A549 (cell line): ENCODE data around the gene UNC13B. TPM values are rescaled to one million over a fixed set of nuclear protein-coding genes. Genes with fewer than 3 reads are reported as not detected.

Experiments used
- ATAC-seq, 2 experiments: fragments of 200-7000 bp in 1 of 2; fragments of >200 bp in 1 of 2; cut with Nextera tagmentation in 1 of 2; cut with Tn5 transposase in 1 of 2; 3 replicates each; pipeline versions ENCODE4 v1.8.0 to v1.9.1; 2018 to 2020; ENCODE audit warnings: mild to moderate bottlenecking in 1 of 2, moderate library complexity in 1 of 2
- CTCF ChIA-PET: fragments of 300-600 bp; sonication (Branson Sonifier 250); formaldehyde crosslinking; extraction: SDS; loops from one replicate; lab custom pipeline; 2021; ENCODE audit warnings: antibody characterized with exemption, inconsistent platforms; lab: Yijun Ruan, JAX
- POLR2A ChIA-PET: fragments of 350-600 bp; formaldehyde crosslinking; extraction: SDS; loops from one replicate; lab custom pipeline; 2021; ENCODE audit warnings: antibody characterized with exemption, inconsistent platforms; lab: Yijun Ruan, JAX
- DNase-seq, 2 experiments: peaks; one replicate each; pipeline versions ENCODE4 v3.0.0 to v3.0.0-alpha.2; 2011 to 2016; ENCODE audit warnings: low read depth in 1 of 2, low spot score in 1 of 2
- FAIRE-seq: peaks from 2 replicates; lab custom pipeline; 2011; peaks lifted over from hg19 to GRCh38; lab: Jason Lieb, UNC
- H3K27ac ChIP-seq, 2 experiments: fragments of >200 bp; sonication (Bioruptor Twin); formaldehyde crosslinking; 3 replicates each; pipeline ENCODE4 v1.5.1; 2016 to 2017
- H3K4me1 ChIP-seq: fragments of >200 bp; sonication (Bioruptor Twin); formaldehyde crosslinking; 3 replicates; pipeline ENCODE4 v1.6.1; 2016
- H3K4me2 ChIP-seq: fragments of >200 bp; sonication (Bioruptor Twin); formaldehyde crosslinking; 3 replicates; pipeline ENCODE4 v1.6.1; 2016
- H3K4me3 ChIP-seq: fragments of >200 bp; sonication (Bioruptor Twin); formaldehyde crosslinking; 3 replicates; pipeline ENCODE4 v1.5.1; 2016
- H3K9me3 ChIP-seq: fragments of >200 bp; sonication (Bioruptor Twin); formaldehyde crosslinking; 3 replicates; pipeline ENCODE4 v1.6.1; 2016
- CBX2 ChIP-seq: fragments of 200-600 bp; sonication (generic); IDR thresholded peaks from 2 replicates; pipeline ENCODE4 v1.6.1; 2016; ENCODE audit warnings: low read depth, mild to moderate bottlenecking, borderline replicate concordance
- CEBPB ChIP-seq, 2 experiments: fragments of >200 bp in 1 of 2; sonication (Bioruptor Twin) in 1 of 2; formaldehyde crosslinking in 1 of 2; IDR thresholded peaks; 2 replicates each; pipeline ENCODE4 v1.6.1; 2012 to 2016
- CHD4 ChIP-seq: fragments of 200-600 bp; sonication (generic); IDR thresholded peaks from 2 replicates; pipeline ENCODE4 v1.6.1; 2016; ENCODE audit warnings: antibody characterized with exemption, mild to moderate bottlenecking, borderline replicate concordance
- EHMT2 ChIP-seq: fragments of 200-600 bp; sonication (generic); IDR thresholded peaks from 2 replicates; pipeline ENCODE4 v1.6.1; 2016; ENCODE audit warnings: antibody characterized with exemption, low read depth, mild to moderate bottlenecking, moderate library complexity
- ELK1 ChIP-seq: fragments of 150-350 bp; IDR thresholded peaks from 2 replicates; pipeline ENCODE4 v1.6.1; 2014; ENCODE audit warnings: low read depth, mild to moderate bottlenecking, low read length
- ESRRA ChIP-seq: fragments of 150-350 bp; IDR thresholded peaks from 2 replicates; pipeline ENCODE4 v1.6.1; 2014; ENCODE audit warnings: mild to moderate bottlenecking, low read length, borderline replicate concordance
- HEYL ChIP-seq: fragments of 250-450 bp; sonication (Bioruptor Pico); IDR thresholded peaks from 2 replicates; pipeline ENCODE4 v1.8.0; 2021; ENCODE audit warnings: mild to moderate bottlenecking, moderate library complexity
- HOXB13 ChIP-seq: fragments of 250-450 bp; sonication (Bioruptor Pico); IDR thresholded peaks from 2 replicates; pipeline ENCODE4 v1.5.0; 2020; ENCODE audit warnings: low read depth, mild to moderate bottlenecking, moderate library complexity
- HOXB5 ChIP-seq: fragments of 250-450 bp; sonication (Bioruptor Pico); IDR thresholded peaks from 2 replicates; pipeline ENCODE4 v1.5.0; 2020; ENCODE audit warnings: mild to moderate bottlenecking, moderate library complexity
- JUN ChIP-seq, 2 experiments: fragments of >200 bp; sonication (Bioruptor Twin); formaldehyde crosslinking; IDR thresholded peaks; 2 replicates in 1 of 2; 3 replicates in 1 of 2; pipeline ENCODE4 v1.6.1; 2016 to 2017
- JUNB ChIP-seq: fragments of >200 bp; sonication (Bioruptor Twin); formaldehyde crosslinking; IDR thresholded peaks from 2 replicates; pipeline ENCODE4 v1.6.1; 2016
- MAFK ChIP-seq: fragments of 450-650 bp; IDR thresholded peaks from 2 replicates; pipeline ENCODE4 v1.6.1; 2014; ENCODE audit not compliant: partially characterized antibody
- MAX ChIP-seq: IDR thresholded peaks from 2 replicates; pipeline ENCODE4 v1.6.1; 2012
- MAZ ChIP-seq: fragments of 150-350 bp; IDR thresholded peaks from 2 replicates; pipeline ENCODE4 v1.6.1; 2014; ENCODE audit warnings: antibody characterized with exemption, low read depth, low read length, borderline replicate concordance
- NPAS2 ChIP-seq: fragments of 250-450 bp; sonication (Bioruptor Pico); IDR thresholded peaks from 2 replicates; pipeline ENCODE4 v1.8.0; 2022; ENCODE audit warnings: mild to moderate bottlenecking, moderate library complexity, borderline replicate concordance
- NR3C1 ChIP-seq: fragments of >200 bp; sonication (Bioruptor Twin); formaldehyde crosslinking; IDR thresholded peaks from 3 replicates; pipeline ENCODE4 v1.6.1; 2017
- PBX3 ChIP-seq: IDR thresholded peaks from 2 replicates; pipeline ENCODE4 v1.6.1; 2012
- RAD21 ChIP-seq, 2 experiments: fragments of >200 bp in 1 of 2; sonication (Bioruptor Twin) in 1 of 2; formaldehyde crosslinking in 1 of 2; IDR thresholded peaks in 1 of 2; conservative IDR thresholded peaks in 1 of 2; 2 replicates in 1 of 2; 3 replicates in 1 of 2; pipeline ENCODE4 v1.6.1; 2012 to 2018; ENCODE audit warnings: inconsistent platforms in 1 of 2
- RCOR1 ChIP-seq: fragments of 150-350 bp; IDR thresholded peaks from 2 replicates; pipeline ENCODE4 v1.6.1; 2014; ENCODE audit warnings: antibody characterized with exemption, low read length, low read depth
- RNF2 ChIP-seq: fragments of 200-600 bp; sonication (generic); IDR thresholded peaks from 2 replicates; pipeline ENCODE4 v1.6.1; 2016; ENCODE audit warnings: low read depth, mild to moderate bottlenecking, antibody characterized with exemption, moderate library complexity, borderline replicate concordance
- SMC3 ChIP-seq: fragments of >200 bp; sonication (Bioruptor Twin); formaldehyde crosslinking; IDR thresholded peaks from 3 replicates; pipeline ENCODE4 v1.6.1; 2018; ENCODE audit warnings: inconsistent platforms
- TP53 ChIP-seq: fragments of 250-450 bp; sonication (Bioruptor Pico); IDR thresholded peaks from 2 replicates; pipeline ENCODE4 v1.5.0; 2021; ENCODE audit warnings: mild to moderate bottlenecking, moderate library complexity
- ZC3H11A ChIP-seq: fragments of 450-650 bp; IDR thresholded peaks from 2 replicates; pipeline ENCODE4 v1.6.1; 2014; ENCODE audit warnings: antibody characterized with exemption, mild to moderate bottlenecking
- ZFP36 ChIP-seq: fragments of 450-650 bp; IDR thresholded peaks from 2 replicates; pipeline ENCODE4 v1.6.1; 2014; ENCODE audit warnings: borderline replicate concordance; ENCODE audit not compliant: partially characterized antibody
- WGBS: methylation state at CpG from one replicate; pipeline ENCODE4 v1.1.6; 2017; ENCODE audit errors: missing lambda C conversion rate; 5-methylcytosine and 5-hydroxymethylcytosine counted together
- polyA plus RNA-seq, 4 experiments: library from polyadenylated mRNA; depleted of rRNA in 3 of 4; stranded (reverse); fragments of >200 nt; fragmentation: RNase III in 1 of 4; extraction: RNeasy Plus Mini Kit Qiagen cat#74134 plus additional on column Dnase treatment in 1 of 4; gene quantifications; 2 replicates in 3 of 4; 3 replicates in 1 of 4; pipeline ENCODE4 v1.2.3, GENCODE V29; 2011 to 2017
- TF ChIP-seq, protein P1 (sequence below): fragments of 450-650 bp; IDR thresholded peaks from 2 replicates; pipeline ENCODE4 v1.6.1; 2014; ENCODE audit warnings: antibody characterized with exemption

Gene UNC13B
- polyA plus RNA-seq, 2 of the 4 experiments (the other 2 are of a cell fraction) = 9.9 to 17.8 TPM

- H3K4me1 ChIP-seq = peaks cover 10% of the 10 kb centered on the region; the same call in 2 of the 3 replicates
- TF ChIP-seq RNF2 = no peak
- no peak for TF ChIP-seq MAX
- no peak for TF ChIP-seq HEYL (CRISPR knock-in tag)
- TF ChIP-seq RCOR1 = no peak
- no peak for TF ChIP-seq NPAS2 (CRISPR knock-in tag)
- TF ChIP-seq HOXB13 (CRISPR knock-in tag) = no peak
- no peak for TF ChIP-seq ZFP36
- no peak for TF ChIP-seq EHMT2
- TF ChIP-seq PBX3 = no peak
- no peak for TF ChIP-seq MAFK
- TF ChIP-seq JUNB = no peak
- no peak for TF ChIP-seq RAD21 (conservative IDR thresholded peaks at IDR 0.05 in 1 of 2, IDR thresholded peaks at IDR 0.05 in 1 of 2)
- no peak for TF ChIP-seq CBX2
- TF ChIP-seq, all 56 proteins: peak for 0
- FAIRE-seq = no peak
- H3K4me3 ChIP-seq = no peak overlapping the region
- no peak for ATAC-seq
- 94% methylated on average over 3 of the region's 3 CpGs for WGBS
- no peaks in the 10 kb centered on the region for H3K9me3 ChIP-seq
- POLR2A ChIA-PET = no interaction called here
- no peak overlapping the region for H3K4me2 ChIP-seq
- no peak for DNase-seq
- CTCF ChIA-PET = interaction anchor here (0.9 to 1.6 kb wide), 2 partner anchors 13 to 31 kb away, joined by 3 to 4 read pairs; no protein-coding TSS in a partner anchor
- no peak overlapping the region for H3K27ac ChIP-seq
Measured at GRCh38 chr9:35446012-35446411, 284.2 kb downstream of the UNC13B start.

DNA sequence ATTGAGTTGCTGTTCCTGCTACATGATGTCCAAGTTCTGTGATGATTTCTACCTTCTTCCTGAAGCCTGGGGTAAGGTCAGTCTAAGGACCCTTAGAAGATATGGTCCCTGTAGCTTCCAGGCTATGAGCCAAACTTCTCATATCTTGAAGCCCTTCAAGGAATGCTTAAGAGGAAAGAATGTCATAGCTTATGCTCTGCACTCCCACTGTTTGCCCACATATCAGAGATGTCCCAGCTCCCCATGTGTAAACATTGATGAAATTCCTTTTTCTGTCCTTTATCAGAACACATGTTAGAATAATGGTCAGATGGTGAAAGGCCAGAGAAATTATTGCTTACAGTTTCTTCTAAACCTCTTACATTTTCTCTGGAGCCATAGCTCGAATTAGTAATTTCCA is 286.7 kb downstream of the UNC13B start:
- Histone ChIP-seq H3K27ac (peak overlapping the region in 1 of 2 experiments; percentile 14; a peak in 1 of 6 replicates), H3K4me2 (peak overlapping the region; percentile 46; the same call in 2 of the 3 replicates), H3K4me3 (no peak overlapping the region), H3K9me3 (no peaks in the 10 kb centered on the region), H3K4me1 (peaks cover 10% of the 10 kb centered on the region; the same call in 2 of the 3 replicates)
- POLR2A ChIA-PET = interaction anchor here (1.0 kb wide), 1 partner anchor 287 kb away, joined by 3 read pairs; the partner anchor contains the start of gene UNC13B
- no peak for DNase-seq
- TF ChIP-seq SMC3 (no peak), ELK1 (no peak), MAFK (no peak), TP53 (CRISPR knock-in tag) (no peak), PBX3 (no peak), NR3C1 (no peak), HOXB5 (no peak), ESRRA (no peak), ZC3H11A (no peak), RNF2 (no peak), JUN (IDR thresholded peaks at IDR 0.05) (no peak), CEBPB (IDR thresholded peaks at IDR 0.05) (no peak), MAZ (no peak), CHD4 (no peak)
- TF ChIP-seq, protein P1, sequence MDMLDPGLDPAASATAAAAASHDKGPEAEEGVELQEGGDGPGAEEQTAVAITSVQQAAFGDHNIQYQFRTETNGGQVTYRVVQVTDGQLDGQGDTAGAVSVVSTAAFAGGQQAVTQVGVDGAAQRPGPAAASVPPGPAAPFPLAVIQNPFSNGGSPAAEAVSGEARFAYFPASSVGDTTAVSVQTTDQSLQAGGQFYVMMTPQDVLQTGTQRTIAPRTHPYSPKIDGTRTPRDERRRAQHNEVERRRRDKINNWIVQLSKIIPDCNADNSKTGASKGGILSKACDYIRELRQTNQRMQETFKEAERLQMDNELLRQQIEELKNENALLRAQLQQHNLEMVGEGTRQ = no peak
- CTCF ChIA-PET = interaction anchor here (0.6 to 1.4 kb wide), 5 partner anchors 11 to 352 kb away, joined by 3 to 4 read pairs (median 3); no protein-coding TSS in a partner anchor
- WGBS = 13% methylated on average over 1 of the region's 1 CpG
- FAIRE-seq = no peak
- ATAC-seq = peak; percentile 34 to 63; a peak in 3 of 6 replicates
